ENCODE results near the gene ENO4. TPM values are rescaled to one million over a fixed set of nuclear protein-coding genes. Genes with fewer than 3 reads are reported as not detected.
A peak's percentile ranks its signal among the peaks of the same experiment; 100 is the strongest.

ENO4 gene
- total and polyA plus RNA-seq, 2 donors from 2014 or later = 0.52 to 1.2 TPM

DNA sequence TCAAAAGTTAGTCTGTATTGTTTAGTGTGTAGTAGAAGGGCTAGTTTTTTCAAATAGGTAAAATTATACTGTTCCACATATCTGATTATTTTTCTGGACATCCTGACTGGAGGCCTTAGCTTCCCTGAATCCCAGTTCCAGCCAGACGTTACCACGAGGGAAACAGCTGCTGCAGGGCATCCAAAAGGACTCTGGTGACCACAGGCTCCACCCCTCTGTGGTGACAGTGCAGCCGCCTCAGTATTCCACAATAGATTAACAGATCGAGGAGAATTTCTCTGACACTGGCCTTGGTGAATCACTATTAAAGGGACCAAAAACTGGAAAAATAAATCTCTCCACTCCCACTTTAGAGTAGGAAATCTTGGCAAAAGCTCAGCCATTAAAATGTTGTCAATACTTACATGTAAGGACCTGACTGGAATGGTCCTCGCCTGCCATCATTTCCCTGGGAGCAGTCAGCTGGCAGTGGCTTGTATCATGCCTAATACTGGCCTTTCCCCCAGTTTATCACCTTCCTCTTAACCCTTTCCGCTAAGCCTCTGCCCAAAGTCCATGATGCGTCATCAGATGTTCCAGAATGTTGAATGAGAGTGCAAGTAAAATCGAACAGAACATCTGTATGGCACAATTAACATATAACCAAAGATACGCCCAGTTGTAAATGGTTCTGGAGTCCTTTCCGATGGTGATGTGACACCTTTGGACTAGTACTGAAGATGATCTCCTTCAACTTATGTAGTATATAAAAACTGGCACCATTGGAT lies 31.6 kb downstream of the ENO4 start:
- intact Hi-C loops (cut with DNase I) = no loop called here
- TF ChIP-seq, protein P1, sequence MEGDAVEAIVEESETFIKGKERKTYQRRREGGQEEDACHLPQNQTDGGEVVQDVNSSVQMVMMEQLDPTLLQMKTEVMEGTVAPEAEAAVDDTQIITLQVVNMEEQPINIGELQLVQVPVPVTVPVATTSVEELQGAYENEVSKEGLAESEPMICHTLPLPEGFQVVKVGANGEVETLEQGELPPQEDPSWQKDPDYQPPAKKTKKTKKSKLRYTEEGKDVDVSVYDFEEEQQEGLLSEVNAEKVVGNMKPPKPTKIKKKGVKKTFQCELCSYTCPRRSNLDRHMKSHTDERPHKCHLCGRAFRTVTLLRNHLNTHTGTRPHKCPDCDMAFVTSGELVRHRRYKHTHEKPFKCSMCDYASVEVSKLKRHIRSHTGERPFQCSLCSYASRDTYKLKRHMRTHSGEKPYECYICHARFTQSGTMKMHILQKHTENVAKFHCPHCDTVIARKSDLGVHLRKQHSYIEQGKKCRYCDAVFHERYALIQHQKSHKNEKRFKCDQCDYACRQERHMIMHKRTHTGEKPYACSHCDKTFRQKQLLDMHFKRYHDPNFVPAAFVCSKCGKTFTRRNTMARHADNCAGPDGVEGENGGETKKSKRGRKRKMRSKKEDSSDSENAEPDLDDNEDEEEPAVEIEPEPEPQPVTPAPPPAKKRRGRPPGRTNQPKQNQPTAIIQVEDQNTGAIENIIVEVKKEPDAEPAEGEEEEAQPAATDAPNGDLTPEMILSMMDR (IDR thresholded peaks at IDR 0.05; ENCODE audit: borderline replicate concordance, extremely low read depth, insufficient read depth) = no peak
- no peak overlapping the region for H3K9ac ChIP-seq (ENCODE audit: low read length in 3 of 3)
- H3K27ac ChIP-seq (ENCODE audit: low read depth in 2 of 2, low read length in 2 of 2) = no peak overlapping the region
- H3K36me3 ChIP-seq (ENCODE audit: control insufficient read depth in 2 of 3, insufficient read depth in 3 of 3, low read length in 3 of 3) = no peaks in the 10 kb centered on the region
- FAIRE-seq (no peak), DNase-seq (peak in 1 of 5 donors; percentile 29)
- no peaks in the 10 kb centered on the region for H3K27me3 ChIP-seq (ENCODE audit: control insufficient read depth, insufficient read depth, low read length)
- H3K4me3 ChIP-seq (ENCODE audit: low read length in 3 of 3) = no peak overlapping the region
- H3K4me1 ChIP-seq (ENCODE audit: control insufficient read depth in 2 of 3, insufficient read depth in 2 of 3, low read depth in 1 of 3, low read length in 3 of 3) = no peaks in the 10 kb centered on the region
- H3K9me3 ChIP-seq (ENCODE audit: control insufficient read depth in 2 of 3, insufficient read depth in 1 of 3, low read length in 3 of 3) = no peaks in the 10 kb centered on the region

DNA sequence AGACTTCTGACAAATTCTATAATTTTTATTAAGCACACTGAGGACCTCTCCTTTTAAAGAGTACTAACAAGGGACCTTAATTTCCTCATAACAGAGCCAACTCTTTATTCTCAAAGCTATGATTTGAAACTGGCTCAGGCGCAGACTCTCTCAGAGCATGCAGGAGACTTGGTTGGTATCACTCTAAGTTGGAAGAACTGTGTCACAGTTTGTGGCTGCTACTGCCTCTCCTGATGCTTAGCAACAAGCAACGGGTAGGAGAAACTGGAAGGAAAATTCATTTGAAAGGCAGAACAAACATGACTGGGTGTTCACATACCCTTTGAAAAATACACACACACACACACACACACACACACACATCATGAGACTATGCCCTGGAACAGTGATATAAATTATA lies 33.3 kb downstream of the ENO4 start:
- TF ChIP-seq, protein P1 (IDR thresholded peaks at IDR 0.05; ENCODE audit: borderline replicate concordance, extremely low read depth, insufficient read depth) = no peak
- Histone ChIP-seq H3K27ac (ENCODE audit: low read depth in 2 of 2, low read length in 2 of 2) (no peak overlapping the region), H3K36me3 (ENCODE audit: control insufficient read depth in 2 of 3, insufficient read depth in 3 of 3, low read length in 3 of 3) (no peaks in the 10 kb centered on the region), H3K4me1 (ENCODE audit: control insufficient read depth in 2 of 3, insufficient read depth in 2 of 3, low read depth in 1 of 3, low read length in 3 of 3) (no peaks in the 10 kb centered on the region), H3K9me3 (ENCODE audit: control insufficient read depth in 2 of 3, insufficient read depth in 1 of 3, low read length in 3 of 3) (no peaks in the 10 kb centered on the region), H3K27me3 (ENCODE audit: control insufficient read depth, insufficient read depth, low read length) (no peaks in the 10 kb centered on the region), H3K4me3 (ENCODE audit: low read length in 3 of 3) (no peak overlapping the region), H3K9ac (ENCODE audit: low read length in 3 of 3) (no peak overlapping the region)
- intact Hi-C loops (cut with DNase I) = no loop called here
- DNase-seq = no peak
- no peak for FAIRE-seq

DNA sequence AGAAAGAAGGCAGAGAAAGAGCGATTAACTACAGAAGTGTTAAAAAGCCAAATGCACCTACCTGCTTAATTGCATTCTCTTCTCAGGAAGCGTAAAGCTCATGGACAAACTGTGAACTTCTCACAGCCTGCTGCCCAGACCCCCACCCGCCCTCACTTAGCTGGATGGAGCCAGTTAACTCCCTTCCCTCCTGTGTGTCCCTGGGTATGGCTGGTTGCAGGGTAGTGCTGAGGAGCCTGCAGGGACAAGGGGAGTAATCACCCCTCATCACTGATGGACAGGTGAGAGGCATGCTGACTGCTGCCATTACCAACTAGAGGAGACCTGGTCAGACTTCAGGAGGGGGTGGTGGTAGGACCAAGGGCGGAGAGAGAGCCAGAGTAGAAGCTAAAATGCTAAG lies 37.5 kb downstream of the ENO4 start:
- DNase-seq (peak in 1 of 5 donors; percentile 23), FAIRE-seq (no peak)
- H3K9me3 ChIP-seq (ENCODE audit: control insufficient read depth in 2 of 3, insufficient read depth in 1 of 3, low read length in 3 of 3) = no peaks in the 10 kb centered on the region
- no peaks in the 10 kb centered on the region for H3K36me3 ChIP-seq (ENCODE audit: control insufficient read depth in 2 of 3, insufficient read depth in 3 of 3, low read length in 3 of 3)
- H3K9ac ChIP-seq (ENCODE audit: low read length in 3 of 3) = no peak overlapping the region
- H3K27ac ChIP-seq (ENCODE audit: low read depth in 2 of 2, low read length in 2 of 2) = no peak overlapping the region
- TF ChIP-seq, protein P1 (IDR thresholded peaks at IDR 0.05; ENCODE audit: borderline replicate concordance, extremely low read depth, insufficient read depth) = no peak
- no peaks in the 10 kb centered on the region for H3K27me3 ChIP-seq (ENCODE audit: control insufficient read depth, insufficient read depth, low read length)
- intact Hi-C loops (cut with DNase I) = no loop called here
- peaks cover 0 to 6% (median 6%) of the 10 kb centered on the region in 3 donors for H3K4me1 ChIP-seq (ENCODE audit: control insufficient read depth in 2 of 3, insufficient read depth in 2 of 3, low read depth in 1 of 3, low read length in 3 of 3)
- no peak overlapping the region for H3K4me3 ChIP-seq (ENCODE audit: low read length in 3 of 3)

Measured in kidney (tissue), 14 donors.